NCI-H2196 treated with DMSO at 0.1 percent for 48 hours (cell line): Measurements from ENCODE around the gene TCAIM.

Source experiments
- DNase-seq: peaks from one replicate; lab custom pipeline; 2025; ENCODE audit not compliant: unreplicated experiment; lab: John Stamatoyannopoulos, UW

The TCAIM gene, protein sequence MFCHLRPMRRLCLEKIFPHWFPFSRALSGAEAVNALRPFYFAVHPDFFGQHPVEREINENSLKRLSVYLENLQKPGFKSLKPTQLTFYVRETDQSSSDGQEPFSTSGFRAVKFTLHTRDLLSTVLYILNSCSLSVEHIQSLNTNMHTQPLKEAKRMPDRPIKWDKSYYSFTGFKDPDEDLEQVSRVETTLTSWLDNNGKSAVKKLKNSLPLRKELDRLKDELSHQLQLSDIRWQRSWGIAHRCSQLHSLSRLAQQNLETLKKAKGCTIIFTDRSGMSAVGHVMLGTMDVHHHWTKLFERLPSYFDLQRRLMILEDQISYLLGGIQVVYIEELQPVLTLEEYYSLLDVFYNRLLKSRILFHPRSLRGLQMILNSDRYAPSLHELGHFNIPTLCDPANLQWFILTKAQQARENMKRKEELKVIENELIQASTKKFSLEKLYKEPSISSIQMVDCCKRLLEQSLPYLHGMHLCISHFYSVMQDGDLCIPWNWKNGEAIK

DNA sequence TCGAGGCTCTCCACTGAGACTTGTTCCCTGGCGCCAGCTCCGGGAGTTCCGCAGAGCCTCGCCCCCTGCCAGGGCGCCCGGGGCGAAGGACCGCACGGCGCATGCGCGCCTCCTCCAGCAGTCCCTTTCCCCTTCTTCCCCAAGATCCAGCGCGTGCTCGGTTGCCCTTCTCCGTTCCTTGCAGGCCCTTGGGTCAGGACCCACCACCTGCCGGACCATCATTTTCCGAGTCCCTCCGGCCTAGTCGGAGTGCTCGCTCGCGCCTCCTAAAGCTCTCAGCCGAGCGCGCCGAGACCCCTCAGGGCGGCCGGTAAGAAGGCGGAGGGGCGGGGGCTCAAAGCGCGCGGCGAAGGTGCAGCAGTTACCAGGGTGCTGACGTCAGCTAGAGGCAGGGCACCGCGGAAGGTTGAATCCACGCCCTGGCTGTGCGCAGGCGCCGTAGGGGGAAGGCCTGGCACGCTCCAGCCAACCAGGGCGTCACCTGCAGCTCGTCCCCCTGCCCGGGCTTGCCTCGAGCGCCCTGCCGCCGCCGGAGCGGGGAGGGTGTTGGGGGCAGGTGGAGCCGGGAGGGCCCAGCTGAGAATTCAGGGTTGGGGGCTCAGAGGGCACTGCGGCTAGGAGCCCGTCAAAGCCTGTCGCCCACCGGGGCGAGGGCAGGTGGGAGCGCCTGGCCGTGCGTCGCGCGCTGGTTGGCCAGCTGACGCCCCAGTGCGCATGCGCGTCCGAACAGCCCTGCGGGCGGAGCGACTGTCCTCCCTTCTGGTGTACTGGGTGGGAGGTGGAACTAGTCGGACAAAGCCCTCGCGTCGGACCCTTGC is at the start of gene TCAIM:
Gene TCAIM (plus strand): TSS at position 757 of the 818 bp plus-strand sequence. CDS start 16,017 bp downstream, outside the sequence.
- peak; percentile 78 for DNase-seq

DNA sequence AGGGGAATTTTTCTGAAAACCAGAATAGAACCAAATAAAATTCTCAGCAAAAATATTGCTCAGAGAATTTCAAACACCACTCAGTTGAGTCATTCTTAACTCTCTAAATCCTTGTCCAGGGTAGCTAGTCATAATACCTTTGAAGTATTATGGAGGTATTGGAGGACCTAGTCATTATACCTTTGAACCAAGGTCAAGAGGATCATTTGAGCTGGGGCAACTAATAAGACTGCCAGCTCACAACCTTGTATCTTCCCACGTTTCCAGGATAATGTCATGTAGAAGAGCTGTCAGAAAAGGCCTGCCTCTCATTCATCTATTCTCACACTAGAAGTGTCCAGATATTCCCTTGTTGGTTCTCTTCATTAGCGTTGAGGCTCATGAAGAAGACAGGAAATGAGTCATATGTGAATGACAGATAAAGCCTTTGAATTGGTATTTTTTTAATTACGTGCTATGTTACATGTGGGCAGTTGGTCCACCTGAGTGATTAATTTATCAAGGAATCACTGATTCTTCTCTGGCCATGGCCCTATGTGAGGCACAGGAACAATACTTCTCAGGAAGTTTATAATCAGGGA is 48.6 kb upstream of the TCAIM start:
- DNase-seq: no peak

DNA sequence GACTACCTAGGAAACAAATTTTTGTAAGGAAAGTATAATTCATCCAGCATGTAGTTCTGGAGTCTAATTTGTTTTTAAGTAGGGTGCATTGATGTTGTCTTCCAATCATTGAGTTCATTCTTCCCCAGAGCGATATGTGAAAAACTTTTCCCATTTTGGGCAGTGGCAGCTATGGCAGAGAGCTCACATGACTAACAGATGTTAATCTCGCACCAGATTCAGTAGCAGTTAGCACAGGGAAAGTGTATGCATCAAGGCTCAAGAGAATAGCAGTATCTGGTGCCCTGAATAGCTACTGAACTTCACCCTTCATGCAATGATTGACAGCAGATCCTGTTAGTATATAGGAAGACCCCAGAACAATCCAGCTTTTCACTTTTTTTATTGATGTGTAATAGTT is 46.3 kb upstream of the TCAIM start:
- no peak for DNase-seq

DNA sequence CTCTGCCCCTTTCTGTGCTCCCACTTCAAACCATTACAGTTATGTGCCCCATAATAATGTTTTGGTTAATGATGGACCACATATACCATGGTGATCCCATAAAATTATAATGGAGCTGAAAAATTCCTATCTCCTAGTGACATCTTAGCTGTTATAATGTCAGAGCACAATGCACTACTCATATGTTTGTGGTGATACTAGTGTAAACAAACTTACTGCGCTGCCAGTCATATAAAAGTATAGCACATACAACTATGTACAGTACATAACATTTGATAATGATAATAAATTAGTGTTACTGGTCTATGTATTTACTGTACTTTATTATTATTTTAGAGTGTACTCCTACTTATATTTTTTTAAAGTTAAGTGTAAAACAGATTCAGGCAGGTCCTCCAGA is 45.6 kb upstream of the TCAIM start:
- DNase-seq: no peak

DNA sequence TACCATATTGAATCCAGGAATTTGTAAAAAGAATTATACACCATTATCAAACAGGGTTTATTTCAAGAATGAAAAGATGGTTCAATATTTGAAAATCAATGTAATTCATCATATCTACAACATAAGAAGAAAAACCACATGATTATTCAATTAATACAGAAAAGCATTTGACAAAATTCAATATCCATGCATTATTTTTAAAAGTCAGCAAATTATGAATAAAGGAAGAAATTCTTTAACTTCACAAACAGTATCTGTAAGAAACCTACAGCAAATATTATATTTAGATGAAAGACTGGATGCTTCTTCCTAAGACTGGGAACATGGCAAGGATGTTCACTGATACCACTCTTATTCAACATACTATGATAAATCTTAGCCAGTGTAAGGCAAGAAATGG is 41.3 kb upstream of the TCAIM start:
- DNase-seq: no peak

DNA sequence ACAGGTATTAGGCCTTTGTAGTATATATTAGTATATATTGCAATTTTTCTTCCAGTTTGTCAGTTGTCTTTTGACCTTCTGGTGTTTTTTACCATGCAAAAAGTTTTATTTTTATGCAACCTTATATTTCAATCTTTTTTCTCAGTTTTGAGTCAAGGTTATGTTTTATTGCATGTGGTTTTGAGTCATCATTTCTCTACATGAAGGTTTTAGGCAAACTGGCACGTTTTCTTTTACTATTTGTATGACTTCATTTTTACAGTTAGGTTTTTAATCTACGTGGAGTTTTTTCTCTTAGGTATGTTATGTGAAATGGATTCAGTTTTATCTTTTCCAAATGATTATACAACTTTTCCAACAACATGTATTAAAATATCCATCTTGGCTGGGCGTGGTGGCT is 36.8 kb upstream of the TCAIM start:
- no peak for DNase-seq

DNA sequence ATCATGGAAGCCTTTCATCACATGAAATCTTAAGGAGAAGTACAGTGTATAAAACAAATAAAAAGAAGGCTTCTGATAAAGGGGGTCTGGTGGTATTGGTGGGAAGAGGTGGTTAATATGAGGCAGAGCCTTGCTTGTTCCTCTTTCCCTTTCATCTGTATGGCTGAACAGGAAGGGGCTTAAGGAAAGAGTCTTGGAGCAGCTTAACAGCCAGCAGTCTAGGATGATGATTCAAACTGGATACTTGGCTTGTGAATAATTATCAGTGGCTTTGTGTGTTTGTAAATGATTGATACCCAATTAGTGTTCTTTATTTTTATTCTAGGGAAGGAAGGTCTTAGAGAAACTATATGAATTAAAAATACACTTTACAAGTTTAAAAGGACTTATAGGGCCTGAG is 29.1 kb upstream of the TCAIM start:
- no peak for DNase-seq

DNA sequence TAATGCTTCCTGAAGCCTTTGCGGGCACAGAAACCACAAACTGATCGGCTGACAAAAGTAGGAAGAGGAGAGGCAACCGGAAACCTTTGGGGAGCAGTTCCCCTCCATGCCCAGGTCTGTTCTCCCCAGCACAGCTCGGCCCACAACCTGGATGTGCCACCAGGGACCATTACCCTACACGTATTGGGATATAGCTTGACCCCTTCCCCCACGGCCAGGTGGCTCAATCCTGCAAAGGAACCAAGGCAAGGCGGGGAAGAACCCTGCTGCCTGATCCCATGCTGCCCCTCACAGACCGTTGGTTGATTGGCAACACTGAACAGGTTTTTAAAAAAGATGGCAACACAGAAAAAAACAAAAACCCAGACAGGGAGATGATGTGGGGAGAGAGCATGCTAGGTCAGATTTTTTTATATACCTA is 19.7 kb upstream of the TCAIM start:
- DNase-seq: no peak

DNA sequence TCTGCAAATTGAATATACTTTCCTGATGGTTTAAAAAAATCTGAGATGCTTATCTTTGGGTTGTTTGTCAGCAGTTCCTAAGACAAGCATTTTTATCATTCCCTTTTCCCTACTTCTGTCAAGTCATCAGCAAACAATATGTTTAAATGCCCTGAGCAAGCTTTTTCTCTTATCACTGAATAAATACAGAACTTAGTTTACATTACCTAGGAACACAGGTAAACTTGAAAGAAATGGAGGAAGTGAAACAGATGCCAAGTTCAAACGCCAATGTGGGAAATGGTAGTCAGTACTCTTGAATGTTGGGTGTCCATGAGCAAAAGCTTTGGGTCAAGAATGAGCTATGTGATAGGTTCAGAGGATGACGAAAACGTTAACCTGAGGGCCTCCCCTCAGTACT is 17.2 kb upstream of the TCAIM start:
- no peak for DNase-seq

DNA sequence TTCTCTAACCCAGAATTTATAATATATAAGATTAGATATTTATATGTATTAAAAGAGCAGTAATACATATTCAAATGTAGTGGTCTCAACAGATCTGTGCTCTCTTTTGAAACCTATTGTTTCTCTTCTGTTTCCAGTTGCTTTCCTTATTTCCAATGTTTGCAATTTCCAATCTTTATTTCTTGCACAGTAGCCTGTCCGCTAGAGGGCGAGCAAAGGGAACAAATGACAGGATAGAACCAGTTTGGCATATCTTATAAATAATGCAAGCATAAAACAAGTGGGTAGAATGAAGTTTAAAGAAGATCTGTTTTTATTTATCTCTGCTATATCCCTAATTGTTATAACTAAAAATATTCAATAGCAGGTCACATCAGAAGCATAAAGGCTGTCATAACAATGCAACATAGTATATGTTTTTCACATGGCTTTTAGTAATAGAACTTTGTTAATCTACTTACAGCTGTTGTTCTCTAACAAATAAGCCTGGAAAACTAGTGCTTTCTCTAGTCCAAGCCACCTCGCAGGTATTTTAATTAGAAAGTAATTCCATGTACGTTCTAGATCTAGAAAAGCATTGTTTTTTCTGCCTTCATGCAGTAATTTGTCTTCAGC is 15.1 kb upstream of the TCAIM start:
- DNase-seq: peak; percentile 10

DNA sequence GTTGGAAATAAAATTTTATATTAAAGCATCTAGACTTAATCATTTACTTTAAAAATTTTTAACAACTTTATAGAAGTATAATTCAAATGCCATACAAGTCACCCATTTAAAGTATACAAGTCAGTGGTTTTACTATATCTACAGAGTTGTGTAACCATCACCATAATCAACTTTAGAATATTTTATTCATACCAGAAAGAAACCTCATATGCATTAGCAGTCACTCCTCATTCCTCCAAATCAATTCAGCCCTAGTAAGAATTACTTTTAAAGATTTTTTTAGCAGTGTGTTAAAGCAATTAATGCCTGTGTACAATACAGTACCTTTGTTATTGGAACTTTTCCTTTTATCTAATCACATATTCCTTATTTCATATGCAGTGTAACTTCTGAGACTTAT is 14.0 kb upstream of the TCAIM start:
- DNase-seq: no peak

DNA sequence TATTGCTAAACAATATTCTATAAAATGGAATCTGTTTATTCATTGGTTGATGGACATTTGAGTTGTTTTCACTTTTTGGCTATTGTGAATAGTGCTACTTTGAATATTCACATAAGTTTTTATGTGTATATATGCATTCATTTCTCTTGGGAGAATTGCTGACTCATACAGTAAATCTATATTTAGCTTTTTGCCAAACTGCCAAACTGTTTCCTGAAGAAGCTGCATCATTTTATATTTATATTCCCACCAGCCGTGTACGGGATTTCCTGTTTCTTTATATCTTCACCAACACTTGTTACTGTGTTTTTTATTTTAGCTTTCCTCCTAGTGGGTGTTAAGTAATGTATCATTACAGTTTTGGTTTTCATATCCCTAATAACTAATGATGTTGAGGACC is 12.5 kb upstream of the TCAIM start:
- DNase-seq: no peak

DNA sequence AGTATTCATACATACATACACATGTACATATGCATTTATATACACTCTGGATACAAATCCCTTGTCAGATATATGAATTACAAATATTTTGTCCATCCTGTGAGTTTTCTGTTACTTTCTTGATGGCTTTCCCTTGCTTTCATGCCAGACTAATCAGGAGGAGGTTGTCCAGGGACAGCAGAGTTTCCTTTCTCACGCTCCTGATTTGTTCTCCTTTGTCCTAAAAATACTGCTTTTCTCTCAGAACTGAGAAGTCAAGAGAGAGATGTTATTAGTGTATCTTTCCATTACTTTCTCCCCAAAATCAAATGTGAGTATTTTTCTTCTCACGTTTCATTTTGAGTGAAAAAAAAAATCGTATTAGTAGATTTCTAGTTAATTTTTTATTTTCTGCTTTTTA is 12.1 kb upstream of the TCAIM start:
- no peak for DNase-seq

DNA sequence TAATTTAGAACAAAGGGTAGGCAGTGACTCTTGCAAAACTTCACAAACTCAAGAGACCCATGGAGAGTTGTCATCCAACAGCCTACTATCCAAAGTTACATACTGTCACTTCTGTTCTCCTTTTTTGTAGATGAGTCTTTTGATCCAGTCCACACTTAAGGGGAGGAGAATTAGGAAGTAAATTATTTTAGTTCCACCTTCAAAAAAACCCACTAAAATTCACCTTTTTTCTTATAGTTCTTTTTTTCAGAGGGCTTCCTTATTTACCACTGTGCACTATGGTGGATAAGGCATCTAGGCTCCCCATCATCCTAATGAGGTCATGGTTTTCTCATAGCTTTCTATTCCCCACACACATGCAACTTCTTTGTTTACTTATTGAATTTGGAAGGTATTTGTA is 8.6 kb upstream of the TCAIM start:
- DNase-seq: no peak

DNA sequence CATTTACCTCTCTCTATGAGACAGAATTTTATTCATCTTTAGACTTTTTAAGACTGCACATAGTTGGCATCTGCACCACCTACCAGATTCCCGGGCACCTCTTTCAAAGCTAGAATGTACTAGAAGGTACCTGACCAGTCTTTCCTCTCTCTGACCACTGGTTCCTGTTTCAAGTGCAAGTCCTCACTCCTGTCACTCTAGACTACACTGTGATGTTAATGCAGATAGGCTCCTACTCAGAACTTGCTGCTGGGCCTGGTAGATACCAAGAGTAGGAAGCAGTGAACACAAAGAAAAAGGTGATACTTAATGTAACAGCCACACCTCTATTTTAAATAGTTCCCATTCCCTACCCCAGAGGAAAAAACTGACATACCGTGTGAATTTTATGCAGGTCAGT is 8.1 kb upstream of the TCAIM start:
- DNase-seq: no peak

DNA sequence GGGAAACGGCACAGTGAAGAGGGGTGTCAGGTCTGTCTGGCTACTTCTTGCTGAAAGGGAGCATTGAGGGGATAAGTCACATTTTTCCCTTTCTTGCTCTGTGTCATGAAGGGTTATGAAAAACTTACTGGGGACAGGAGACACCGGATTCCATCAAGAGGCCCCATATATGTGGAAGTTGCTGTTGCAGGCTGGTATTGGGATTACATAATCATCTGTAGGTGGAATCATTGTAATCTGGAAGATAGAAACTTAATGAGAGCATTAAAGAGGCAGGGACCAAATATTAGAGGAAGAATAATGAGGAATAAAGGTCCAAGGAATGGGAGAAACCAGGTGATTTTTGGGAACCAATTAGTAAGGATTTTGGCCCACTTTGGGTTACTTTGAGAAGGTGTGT is 4.2 kb upstream of the TCAIM start:
- no peak for DNase-seq

DNA sequence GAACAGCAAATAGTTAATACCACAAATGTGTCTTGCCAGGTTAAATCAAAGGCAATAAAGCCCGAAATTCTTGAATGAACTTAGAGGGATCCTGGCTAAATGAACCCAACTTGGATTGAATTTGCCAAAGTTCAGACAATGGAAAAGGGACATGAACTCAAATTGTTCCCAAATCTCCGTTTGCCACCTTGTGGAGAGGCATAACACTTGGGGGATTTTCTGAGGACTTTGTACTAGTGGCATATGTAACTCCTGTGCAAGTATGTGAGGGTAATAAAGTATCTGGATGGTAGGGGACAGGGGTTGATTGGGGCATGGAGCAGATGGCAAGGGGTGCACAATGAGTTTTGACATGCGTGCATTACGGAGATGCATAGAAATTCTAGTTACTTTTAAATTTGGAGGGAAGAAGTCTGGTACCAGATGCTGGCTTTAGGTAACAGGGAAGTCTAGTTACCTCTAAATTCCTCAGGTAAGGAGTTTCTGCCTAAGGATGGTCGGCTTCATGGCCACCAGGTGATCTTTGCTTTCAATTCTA is 1.2 kb upstream of the TCAIM start:
- DNase-seq: no peak

DNA sequence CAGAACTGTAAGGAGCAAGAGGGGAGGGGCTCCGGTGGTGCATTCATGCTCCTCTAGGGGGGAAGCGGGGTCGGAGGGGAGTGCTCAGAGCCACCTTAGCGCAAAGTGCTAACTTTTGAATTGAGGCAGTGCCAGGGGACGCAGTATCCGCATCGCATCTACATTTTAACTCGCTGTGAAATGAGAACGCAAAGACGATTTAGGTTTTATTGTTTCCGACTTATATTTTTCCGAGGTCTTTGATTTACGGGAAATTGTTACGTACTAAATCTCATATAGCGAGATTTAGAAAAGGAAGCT is 212 bp downstream of the TCAIM start:
- no peak for DNase-seq

DNA sequence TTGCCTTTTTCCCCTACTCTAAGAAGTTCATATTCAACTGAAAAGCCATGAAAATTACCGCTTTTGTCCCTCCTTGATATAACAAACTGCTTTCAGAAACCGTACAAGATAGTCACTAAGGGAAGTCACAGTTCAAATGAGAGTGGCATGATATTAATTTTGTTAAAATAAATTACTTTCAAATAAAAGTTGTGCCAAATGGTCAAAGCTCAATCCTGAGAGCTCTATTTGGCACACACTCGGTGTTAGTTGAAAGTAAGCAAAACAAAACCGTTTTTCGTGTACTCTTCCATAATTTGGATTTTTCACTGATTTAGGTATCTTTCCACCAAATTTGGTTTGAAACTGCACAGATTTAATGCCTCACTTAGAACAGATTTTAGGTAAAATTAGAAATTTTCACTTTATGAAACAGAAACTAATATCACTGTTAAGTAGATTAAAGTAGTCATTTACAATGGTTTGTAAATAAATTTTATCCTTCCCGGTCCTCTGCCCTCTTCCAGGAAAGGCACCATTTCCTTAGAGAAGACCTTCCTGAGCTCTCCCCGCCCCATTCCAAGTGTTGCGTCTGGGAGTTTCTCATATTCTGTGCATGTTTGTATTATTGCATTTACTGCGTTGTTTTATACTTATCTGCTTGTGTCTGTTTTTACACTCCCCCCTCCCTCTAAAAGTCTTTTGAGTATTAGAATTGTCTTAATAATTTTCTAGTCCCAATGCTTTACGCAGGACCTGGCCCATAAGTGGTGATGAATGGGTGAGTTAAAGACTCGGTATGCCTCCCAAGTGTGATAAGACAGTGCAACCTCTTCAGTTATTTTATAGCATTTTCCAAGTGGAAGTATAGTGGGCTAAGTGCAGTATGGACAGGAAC is 853 bp downstream of the TCAIM start:
- DNase-seq: no peak

DNA sequence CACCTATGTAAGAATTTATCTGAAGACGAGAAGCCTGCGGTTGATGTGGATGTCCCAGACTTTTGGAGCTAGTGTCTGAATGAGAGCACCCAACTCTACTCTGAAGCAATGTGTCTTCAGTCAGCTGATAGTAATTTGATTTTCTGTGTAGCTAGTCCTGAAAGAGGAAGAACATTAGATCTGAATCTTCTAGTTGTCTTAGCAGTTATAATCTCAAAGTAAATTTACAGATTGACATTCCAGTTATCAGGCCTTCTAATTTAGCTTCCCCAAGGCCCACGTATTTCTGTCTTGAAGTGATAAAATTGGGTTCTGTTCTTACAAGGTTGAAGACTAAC is 1.5 kb downstream of the TCAIM start:
- no peak for DNase-seq
